Activated CD4-positive, alpha-beta T cell treated with anti-CD3 and anti-CD28 coated beads for 48 hours (primary cell): ENCODE measurements around the gene NUP37.

Experiments used
- DNase-seq: peaks from one replicate; pipeline ENCODE4 v3.0.0-alpha.2; 2020

Gene NUP37

DNA sequence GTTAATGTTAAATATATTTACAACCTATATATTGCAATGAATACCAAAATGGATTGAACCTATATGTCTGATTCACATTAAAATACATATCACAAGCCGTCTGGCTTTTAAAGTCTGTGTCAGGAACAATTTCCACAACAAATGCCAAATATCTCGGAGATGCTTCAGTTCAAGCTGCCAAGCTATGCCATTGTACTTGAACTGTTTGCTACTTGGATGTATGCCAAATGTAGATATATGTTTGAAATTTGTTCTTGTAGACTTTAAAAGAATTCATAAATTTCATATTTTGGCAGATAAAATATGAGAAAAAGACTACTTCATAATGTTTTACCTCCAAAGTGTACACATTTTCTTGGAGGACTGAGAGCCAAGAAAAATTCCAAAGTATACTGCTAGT, 95.1 kb downstream of the NUP37 start:
- no peak for DNase-seq

- no peak for DNase-seq
These were observed 96.5 kb downstream of the NUP37 start for GRCh38 chr12:102023343-102023930.
